IMR-90 (cell line): ENCODE results near the gene PNPLA2. TPM values are rescaled to one million over a fixed set of nuclear protein-coding genes. Genes with fewer than 3 reads are reported as not detected.
A peak's percentile ranks its signal among the peaks of the same experiment; 100 is the strongest.

Experiments used
- ATAC-seq: fragments of 200-7000 bp; cut with Tn5 transposase; 2 replicates; pipeline ENCODE4 v1.9.1; 2020; ENCODE audit warnings: low read depth, mild to moderate bottlenecking, moderate library complexity
- BruUV-seq: library from RNA; stranded (reverse); fragments of 400-500 nt; replicated peaks from 2 replicates; lab custom pipeline; 2021; lab: Mats Ljungman, UMichigan
- CTCF ChIA-PET: fragments of 300-600 bp; formaldehyde crosslinking; extraction: SDS; loops from one replicate; lab custom pipeline; 2021; ENCODE audit warnings: antibody characterized with exemption; lab: Yijun Ruan, JAX
- POLR2A ChIA-PET: fragments of 300-600 bp; sonication (Branson Sonifier 250); formaldehyde crosslinking; loops from one replicate; lab custom pipeline; 2022; ENCODE audit warnings: antibody characterized with exemption; ENCODE audit not compliant: unreplicated experiment; lab: Charles Lee
- DNase-seq: peaks from one replicate; pipeline ENCODE4 v3.0.0; 2013
- H2AFZ ChIP-seq: replicated peaks from 2 replicates; pipeline ENCODE3; 2013; ENCODE audit warnings: low read length, mild to moderate bottlenecking; ENCODE audit not compliant: poor library complexity
- H2AK5ac ChIP-seq: 2 replicates; pipeline ENCODE4 v1.6.1; 2013; ENCODE audit warnings: low read depth, low read length, inconsistent platforms
- H2AK9ac ChIP-seq: replicated peaks from 2 replicates; pipeline ENCODE3; 2013; ENCODE audit warnings: mild to moderate bottlenecking, low read depth, low read length, moderate library complexity; ENCODE audit not compliant: poor library complexity
- H2BK120ac ChIP-seq: 2 replicates; pipeline ENCODE4 v1.6.1; 2013; ENCODE audit warnings: low read depth, low read length, inconsistent platforms
- H2BK15ac ChIP-seq: 3 replicates; pipeline ENCODE4 v1.6.1; 2013; ENCODE audit warnings: low read depth, low read length, inconsistent platforms
- H2BK20ac ChIP-seq: 2 replicates; pipeline ENCODE4 v1.6.1; 2013; ENCODE audit warnings: low read depth, mild to moderate bottlenecking, inconsistent platforms, low read length, moderate library complexity
- H2BK5ac ChIP-seq: 2 replicates; pipeline ENCODE4 v1.6.1; 2013; ENCODE audit warnings: mild to moderate bottlenecking, low read depth, low read length, inconsistent platforms; ENCODE audit not compliant: poor library complexity, severe bottlenecking
- H3K14ac ChIP-seq: replicated peaks from 2 replicates; pipeline ENCODE4 v1.6.1; 2013; ENCODE audit warnings: low read depth, low read length, inconsistent platforms
- H3K18ac ChIP-seq: 2 replicates; pipeline ENCODE4 v1.6.1; 2013; ENCODE audit warnings: low read depth, low read length, control low read depth
- H3K23ac ChIP-seq: 2 replicates; pipeline ENCODE4 v1.6.1; 2013; ENCODE audit warnings: low read depth, low read length, inconsistent platforms
- H3K27ac ChIP-seq: 2 replicates; pipeline ENCODE4 v1.5.1; 2013; ENCODE audit warnings: mild to moderate bottlenecking, control low read depth, low read length; ENCODE audit not compliant: insufficient read depth
- H3K27me3 ChIP-seq: 2 replicates; pipeline ENCODE4 v1.6.1; 2013; ENCODE audit warnings: low read length; ENCODE audit not compliant: control insufficient read depth, insufficient read depth
- H3K36me3 ChIP-seq: 2 replicates; pipeline ENCODE4 v1.6.1; 2013; ENCODE audit warnings: low read length, mixed read lengths; ENCODE audit not compliant: control insufficient read depth, insufficient read depth
- H3K4ac ChIP-seq: 2 replicates; pipeline ENCODE4 v1.6.1; 2013; ENCODE audit warnings: low read depth, low read length, inconsistent platforms
- H3K4me1 ChIP-seq: 2 replicates; pipeline ENCODE4 v1.6.1; 2013; ENCODE audit warnings: low read length, mixed read lengths; ENCODE audit not compliant: control insufficient read depth, insufficient read depth
- H3K4me2 ChIP-seq: 2 replicates; pipeline ENCODE4 v1.6.1; 2013; ENCODE audit warnings: low read depth, mild to moderate bottlenecking, control low read depth, low read length, moderate library complexity
- H3K4me3 ChIP-seq: 2 replicates; pipeline ENCODE4 v1.5.1; 2013; ENCODE audit warnings: low read depth, mild to moderate bottlenecking, control low read depth, low read length, moderate library complexity; ENCODE audit not compliant: insufficient read depth
- H3K56ac ChIP-seq: 2 replicates; pipeline ENCODE4 v1.6.1; 2013; ENCODE audit warnings: low read length, inconsistent platforms; ENCODE audit not compliant: insufficient read depth; ENCODE audit errors: extremely low read depth
- H3K79me1 ChIP-seq, 2 experiments: 2 replicates each; pipeline ENCODE4 v1.6.1; 2013; ENCODE audit warnings: low read length in 2 of 2, inconsistent platforms in 1 of 2, low read depth in 1 of 2
- H3K9ac ChIP-seq: 2 replicates; pipeline ENCODE4 v1.6.1; 2013; ENCODE audit warnings: low read depth, low read length, control low read depth
- H3K9me1 ChIP-seq: 2 replicates; pipeline ENCODE4 v1.6.1; 2013; ENCODE audit warnings: low read length, inconsistent platforms; ENCODE audit not compliant: insufficient read depth
- H3K9me3 ChIP-seq: 2 replicates; pipeline ENCODE4 v1.6.1; 2013; ENCODE audit warnings: low read length; ENCODE audit not compliant: control insufficient read depth, insufficient read depth
- H4K20me1 ChIP-seq: 2 replicates; pipeline ENCODE4 v1.6.1; 2013; ENCODE audit warnings: low read length, inconsistent platforms; ENCODE audit not compliant: insufficient read depth
- H4K5ac ChIP-seq: 2 replicates; pipeline ENCODE4 v1.6.1; 2013; ENCODE audit warnings: mild to moderate bottlenecking, low read depth, low read length, control low read depth
- H4K8ac ChIP-seq, 2 experiments: 2 replicates each; pipeline ENCODE4 v1.6.1; 2013; ENCODE audit warnings: low read depth in 2 of 2, low read length in 2 of 2, control low read depth in 1 of 2, inconsistent platforms in 1 of 2
- H4K91ac ChIP-seq: 2 replicates; pipeline ENCODE4 v1.6.1; 2013; ENCODE audit warnings: low read depth, low read length, inconsistent platforms; ENCODE audit not compliant: insufficient read depth
- ELK1 ChIP-seq: fragments of 150-350 bp; IDR thresholded peaks from 2 replicates; pipeline ENCODE4 v1.6.1; 2016; ENCODE audit warnings: low read depth, mild to moderate bottlenecking, low read length, moderate library complexity, borderline replicate concordance
- RAD21 ChIP-seq: IDR thresholded peaks from 2 replicates; pipeline ENCODE4 v1.6.1; 2012; ENCODE audit warnings: low read length, improper control_type of control experiment
- WGBS, 2 experiments: methylation state at CpG; one replicate each; pipeline versions ENCODE4 v1.1.5 to v1.1.7; 2013; ENCODE audit warnings: missing lambda C conversion rate in 2 of 2; ENCODE audit not compliant: insufficient read length in 1 of 2; ENCODE audit errors: extremely low coverage in 2 of 2; 5-methylcytosine and 5-hydroxymethylcytosine counted together
- dilution Hi-C: fragments of 300-500 bp; cut with HindIII; formaldehyde crosslinking; loops from one replicate; pipeline ENCODE4 v1.14.3; 2018; ENCODE audit warnings: low sequenced_read_pairs; ENCODE audit not compliant: unreplicated experiment
- in situ Hi-C: fragments of 300-500 bp; cut with MboI; formaldehyde crosslinking; loops from 3 replicates; pipeline ENCODE4 v1.14.3; 2019; ENCODE audit warnings: low sequenced_read_pairs, inconsistent platforms, mixed read lengths
- intact Hi-C: fragments of 100-400 bp; cut with micrococcal nuclease; formaldehyde crosslinking; loops from 2 replicates; pipeline ENCODE4 v1.10.0; 2022
- polyA plus RNA-seq, 3 experiments: library from polyadenylated mRNA; depleted of rRNA; stranded (reverse); fragments of >200 nt; gene quantifications; 2 replicates each; pipeline ENCODE4 v1.2.3, GENCODE V29; 2012; ENCODE audit warnings: low replicate concordance in 1 of 3
- total RNA-seq: library from RNA; depleted of rRNA; stranded (reverse); fragments of >200 nt; gene quantifications from 2 replicates; pipeline ENCODE4 v1.2.3, GENCODE V29; 2012

The PNPLA2 gene
- total and polyA plus RNA-seq, 2 of the 4 experiments (the other 2 are of a cell fraction) = 7.0 to 94.3 TPM

- ATAC-seq = no peak
- H4K5ac ChIP-seq = no peak overlapping the region
- TF ChIP-seq RAD21 (0 out of 2 replicates have a peak, but pooled peaks have one; percentile 9), ELK1 (no peak)
- no peaks in the 10 kb centered on the region for H3K9me3 ChIP-seq
- in situ Hi-C loops (no loop called here), intact Hi-C loops (no loop called here), dilution Hi-C loops (no loop called here)
- H3K79me1 ChIP-seq = peaks cover 11 to 84% of the 10 kb centered on the region in 2 experiments
- H2BK5ac ChIP-seq = no peak overlapping the region
- WGBS, 2 experiments = 90% methylated on average over 2 of the region's 28 CpGs; no CpG with 5 or more reads in 1 of the 2 experiments
- H3K27ac ChIP-seq = no peak overlapping the region
- H3K4ac ChIP-seq = no peak overlapping the region
- H2AFZ ChIP-seq = peak overlapping the region; percentile 41
- H2BK20ac ChIP-seq = no peak overlapping the region
- no TSS peak for BruUV-seq
- peaks cover 68% of the 10 kb centered on the region for H4K20me1 ChIP-seq
- no peak overlapping the region; the same call in 1 of the 2 replicates for H3K4me3 ChIP-seq
- H2BK120ac ChIP-seq = no peak overlapping the region
- H3K23ac ChIP-seq = no peak overlapping the region
- no peak overlapping the region for H3K9ac ChIP-seq
- no peak overlapping the region for H4K91ac ChIP-seq
- ChIA-PET POLR2A (no interaction called here), CTCF (no interaction called here)
- no peak for DNase-seq
- peaks cover 5% of the 10 kb centered on the region; the same call in 1 of the 2 replicates for H3K9me1 ChIP-seq
- H3K56ac ChIP-seq = no peak overlapping the region
- no peak overlapping the region for H2BK15ac ChIP-seq
- H4K8ac ChIP-seq = no peak overlapping the region
- H3K27me3 ChIP-seq = no peaks in the 10 kb centered on the region
- H3K36me3 ChIP-seq = peaks cover 12% of the 10 kb centered on the region; the same call in 1 of the 2 replicates
- peak overlapping the region; percentile 70 for H2AK9ac ChIP-seq
- no peak overlapping the region for H2AK5ac ChIP-seq
- H3K4me1 ChIP-seq = peaks cover 24% of the 10 kb centered on the region
- no peak overlapping the region for H3K18ac ChIP-seq
- no peak overlapping the region for H3K14ac ChIP-seq
- no peak overlapping the region; the same call in 1 of the 2 replicates for H3K4me2 ChIP-seq
Measured at GRCh38 chr11:850775-851763, 32.4 kb downstream of the PNPLA2 start.
